ENCODE data around the gene CADPS2. TPM values are rescaled to one million over a fixed set of nuclear protein-coding genes. Genes with fewer than 3 reads are reported as not detected.

CADPS2 gene
- total RNA-seq, 1 donor from 2014 or later, result 9.8 TPM

GRCh38 chr7:122339145-122339904 is 546.9 kb downstream of the CADPS2 start:
- DNase-seq (ENCODE audit: low spot score in 2 of 2), result no peak

GRCh38 chr7:122337011-122337410 is 549.2 kb downstream of the CADPS2 start:
- no peak for FAIRE-seq

More at GRCh38 chr7:122339145-122339904, 546.9 kb downstream of the CADPS2 start:
- no peak for FAIRE-seq

GRCh38 chr7:122329145-122329802 is 557.0 kb downstream of the CADPS2 start:
- no peak for DNase-seq (ENCODE audit: low spot score in 2 of 2)
- no peak for FAIRE-seq

More at GRCh38 chr7:122337011-122337410, 549.2 kb downstream of the CADPS2 start:
- no peak for DNase-seq (ENCODE audit: low spot score in 2 of 2)

GRCh38 chr7:122327969-122328368 is 558.3 kb downstream of the CADPS2 start:
- FAIRE-seq (no peak), DNase-seq (ENCODE audit: low spot score in 2 of 2) (no peak)

GRCh38 chr7:122316467-122317388 is 569.5 kb downstream of the CADPS2 start:
- no peak for DNase-seq (ENCODE audit: low spot score in 2 of 2)

GRCh38 chr7:122315507-122316466 is 570.5 kb downstream of the CADPS2 start:
- FAIRE-seq (no peak), DNase-seq (ENCODE audit: low spot score in 2 of 2) (no peak)

More at GRCh38 chr7:122316467-122317388, 569.5 kb downstream of the CADPS2 start:
- no peak for FAIRE-seq

- no peak for FAIRE-seq
- no peak for DNase-seq (ENCODE audit: low spot score in 2 of 2)
These were observed 572.0 kb downstream of the CADPS2 start for GRCh38 chr7:122314284-122314683.

- FAIRE-seq, result no peak
- no peak for DNase-seq (ENCODE audit: low spot score in 2 of 2)
These were observed 573.5 kb downstream of the CADPS2 start for GRCh38 chr7:122312789-122313188.

- no peak for DNase-seq (ENCODE audit: low spot score in 2 of 2)
- FAIRE-seq, result no peak
These were observed 574.4 kb downstream of the CADPS2 start for GRCh38 chr7:122311734-122312450.

- DNase-seq (ENCODE audit: low spot score in 2 of 2) (no peak), FAIRE-seq (no peak)
These were observed 575.1 kb downstream of the CADPS2 start for GRCh38 chr7:122311050-122311700.

GRCh38 chr7:122310119-122311021 is 575.9 kb downstream of the CADPS2 start:
- DNase-seq (ENCODE audit: low spot score in 2 of 2), result no peak
- no peak for FAIRE-seq

- no peak for FAIRE-seq
- DNase-seq (ENCODE audit: low spot score in 2 of 2), result no peak
These were observed 576.8 kb downstream of the CADPS2 start for GRCh38 chr7:122309421-122309820.

- FAIRE-seq, result no peak
- DNase-seq (ENCODE audit: low spot score in 2 of 2), result no peak
These were observed 579.0 kb downstream of the CADPS2 start for GRCh38 chr7:122307228-122307621.

GRCh38 chr7:122306320-122307227 is 579.7 kb downstream of the CADPS2 start:
- DNase-seq (ENCODE audit: low spot score in 2 of 2) (no peak), FAIRE-seq (no peak)

- FAIRE-seq, result no peak
- no peak for DNase-seq (ENCODE audit: low spot score in 2 of 2)
These were observed 580.6 kb downstream of the CADPS2 start for GRCh38 chr7:122305475-122306319.

Data from frontal cortex (tissue), 4 donors.